Fibroblast of skin of right quadriceps (primary cell): ENCODE data around the gene NOS2.
"Not testable (repeated sequence)": the region's sequence is repeated elsewhere in the genome, so short reads cannot be mapped to it uniquely, and the experiment has no call there.

ENCODE experiments used
- DNase-seq: peaks from one replicate; pipeline ENCODE4 v3.0.0-alpha.2; 2013

NOS2 gene

DNA sequence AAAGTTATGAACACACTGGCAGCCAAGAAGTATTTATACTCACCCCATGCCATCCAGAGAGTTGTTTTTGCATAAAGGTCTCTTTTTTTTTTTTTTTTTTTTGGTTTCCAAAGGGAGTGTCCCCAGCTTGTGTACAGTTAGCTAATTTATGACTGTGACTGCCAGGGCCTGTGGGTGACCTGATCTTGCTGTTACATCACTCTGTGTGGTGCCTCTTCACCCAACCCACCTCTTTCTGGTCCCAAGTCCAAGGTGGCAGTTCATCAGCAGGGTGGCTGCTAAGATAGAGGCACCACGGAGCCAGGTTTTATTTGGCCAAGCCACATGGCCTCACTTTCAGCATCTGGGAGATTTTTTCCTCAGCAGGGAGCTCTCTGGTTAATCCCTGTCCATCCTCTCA lies at the start of gene NOS2:
Gene NOS2, minus strand, starts transcription at position 8 of the 400 bp plus-strand sequence. CDS start 1,720 bp downstream, outside the sequence.
- DNase-seq = no peak

GRCh38 chr17:27849474-27850185 lies 49.3 kb upstream of the NOS2 start:
- no peak for DNase-seq

DNA sequence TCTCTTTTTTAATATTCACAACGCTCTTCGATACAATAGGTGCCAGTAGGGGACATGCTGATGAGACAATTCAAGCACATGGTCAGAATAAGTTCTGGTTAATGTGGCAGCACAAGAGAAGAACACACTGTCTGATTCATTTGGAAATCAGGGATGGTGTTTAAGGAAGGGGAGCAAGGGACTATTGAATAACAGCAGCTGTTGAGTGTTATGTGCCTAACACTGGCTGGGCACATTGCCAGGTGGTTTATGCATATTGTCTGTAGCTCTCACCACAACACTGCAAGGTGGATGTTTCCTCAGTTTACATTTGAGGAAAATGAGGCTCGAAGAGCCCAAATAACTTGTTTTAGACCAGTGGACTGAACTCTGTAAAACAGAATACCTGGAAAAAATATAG lies 48.6 kb upstream of the NOS2 start:
- DNase-seq = no peak

DNA sequence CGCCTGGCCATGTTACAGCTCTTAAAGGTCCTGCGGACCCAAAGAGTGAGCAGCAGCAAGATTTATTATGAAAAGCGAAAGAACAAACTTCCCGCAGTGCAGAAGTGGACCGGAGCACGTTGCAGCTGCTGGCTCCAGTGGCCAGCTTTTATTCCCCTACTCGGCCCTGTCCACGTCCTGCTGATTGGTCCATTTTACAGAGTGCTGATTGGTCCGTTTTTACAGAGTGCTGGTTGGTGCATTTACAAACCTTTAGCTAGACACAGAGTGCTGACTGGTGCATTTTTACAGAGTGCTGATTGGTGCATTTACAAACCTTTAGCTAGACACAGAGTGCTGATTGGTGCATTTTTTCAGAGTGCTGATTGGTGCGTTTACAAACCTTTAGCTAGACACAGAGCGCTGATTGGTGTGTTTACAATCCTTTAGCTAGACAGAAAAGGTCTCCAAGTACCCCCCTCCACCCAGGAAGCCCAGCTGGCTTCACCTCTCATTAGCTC lies 46.5 kb upstream of the NOS2 start:
- not testable (repeated sequence) for DNase-seq

DNA sequence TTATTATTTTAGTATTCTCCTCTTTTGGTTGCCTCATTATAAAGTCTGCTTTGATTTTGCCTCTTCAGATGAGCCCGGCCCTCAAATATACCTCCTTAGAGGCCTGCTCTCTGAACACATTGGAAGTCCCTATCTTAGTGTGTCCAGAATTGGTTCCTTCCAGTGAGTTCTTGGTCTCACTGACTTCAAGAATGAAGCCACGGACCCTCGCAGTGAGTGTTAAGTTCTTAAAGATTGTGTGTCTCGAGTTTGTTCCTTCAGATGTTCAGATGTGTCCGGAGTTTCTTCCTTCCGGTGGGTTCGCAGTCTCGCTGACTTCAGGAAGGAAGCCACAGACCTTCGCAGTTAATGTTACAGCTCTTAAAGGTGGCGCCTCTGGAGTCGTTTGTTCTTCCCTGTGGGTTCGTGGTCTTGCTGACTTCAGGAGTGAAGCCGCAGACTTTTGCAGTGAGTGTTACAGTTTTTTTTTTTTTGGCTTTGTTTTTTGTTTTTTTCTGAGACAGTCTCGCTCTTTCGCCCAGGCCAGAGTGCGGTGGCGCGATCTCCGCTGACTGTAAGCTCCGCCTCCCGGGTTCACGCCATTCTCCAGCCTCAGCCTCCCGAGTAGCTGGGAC lies 45.8 kb upstream of the NOS2 start:
- no peak for DNase-seq

DNA sequence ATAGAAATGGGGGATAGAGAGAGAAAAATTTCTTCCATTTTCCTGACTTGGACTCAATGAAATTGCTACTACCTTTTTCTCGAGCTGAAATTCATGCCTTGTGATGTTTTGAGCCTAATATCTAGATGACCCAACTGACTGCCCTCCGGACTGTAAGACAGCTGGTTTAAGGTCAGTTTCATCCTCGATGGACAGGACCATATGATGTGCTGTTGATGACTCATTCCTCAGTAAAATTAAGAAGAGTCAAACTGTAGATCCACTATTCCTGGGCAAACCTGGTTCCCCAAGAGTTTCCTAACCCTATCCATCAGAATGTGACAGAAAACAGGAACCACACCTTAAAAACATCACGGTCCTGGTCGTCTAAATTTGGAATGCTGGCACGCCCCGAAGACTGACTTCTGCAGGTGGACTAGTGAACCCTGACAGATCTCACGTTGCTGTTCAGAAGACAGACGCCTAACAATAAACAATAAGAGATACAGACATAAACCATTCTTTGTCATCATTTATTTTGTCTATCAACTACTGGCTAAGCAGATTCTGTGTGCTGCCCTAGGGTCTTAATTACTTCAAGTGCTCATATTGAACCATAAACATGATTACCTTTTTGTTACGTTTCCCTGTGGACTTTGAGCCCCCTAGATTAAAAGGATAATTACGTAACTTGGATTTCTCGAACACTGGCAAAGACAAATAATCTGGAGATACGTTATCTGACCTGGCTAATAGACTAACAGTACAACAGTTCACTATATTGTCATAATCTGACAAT lies 45.1 kb upstream of the NOS2 start:
- no peak for DNase-seq

DNA sequence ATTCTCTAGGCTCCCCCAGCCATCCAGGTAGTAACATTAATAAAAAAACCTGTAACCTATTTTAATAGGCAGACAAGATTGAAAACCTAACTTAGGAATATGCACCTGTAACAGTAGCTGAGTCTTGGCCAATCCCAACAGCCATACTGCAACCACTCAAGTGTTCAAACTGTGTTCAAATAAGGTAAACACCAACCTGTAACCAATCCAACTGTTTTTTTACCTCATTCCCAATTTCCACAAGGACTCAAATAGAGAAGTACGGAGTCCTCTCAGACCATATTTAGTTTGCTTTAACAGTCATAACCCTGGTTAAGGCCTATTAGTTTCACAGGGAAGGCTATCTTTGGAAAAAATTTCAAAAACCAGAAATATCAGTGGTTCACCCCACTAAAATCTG lies 40.4 kb upstream of the NOS2 start:
- no peak for DNase-seq

GRCh38 chr17:27840406-27840678 lies 40.0 kb upstream of the NOS2 start:
- DNase-seq = not testable (repeated sequence)

DNA sequence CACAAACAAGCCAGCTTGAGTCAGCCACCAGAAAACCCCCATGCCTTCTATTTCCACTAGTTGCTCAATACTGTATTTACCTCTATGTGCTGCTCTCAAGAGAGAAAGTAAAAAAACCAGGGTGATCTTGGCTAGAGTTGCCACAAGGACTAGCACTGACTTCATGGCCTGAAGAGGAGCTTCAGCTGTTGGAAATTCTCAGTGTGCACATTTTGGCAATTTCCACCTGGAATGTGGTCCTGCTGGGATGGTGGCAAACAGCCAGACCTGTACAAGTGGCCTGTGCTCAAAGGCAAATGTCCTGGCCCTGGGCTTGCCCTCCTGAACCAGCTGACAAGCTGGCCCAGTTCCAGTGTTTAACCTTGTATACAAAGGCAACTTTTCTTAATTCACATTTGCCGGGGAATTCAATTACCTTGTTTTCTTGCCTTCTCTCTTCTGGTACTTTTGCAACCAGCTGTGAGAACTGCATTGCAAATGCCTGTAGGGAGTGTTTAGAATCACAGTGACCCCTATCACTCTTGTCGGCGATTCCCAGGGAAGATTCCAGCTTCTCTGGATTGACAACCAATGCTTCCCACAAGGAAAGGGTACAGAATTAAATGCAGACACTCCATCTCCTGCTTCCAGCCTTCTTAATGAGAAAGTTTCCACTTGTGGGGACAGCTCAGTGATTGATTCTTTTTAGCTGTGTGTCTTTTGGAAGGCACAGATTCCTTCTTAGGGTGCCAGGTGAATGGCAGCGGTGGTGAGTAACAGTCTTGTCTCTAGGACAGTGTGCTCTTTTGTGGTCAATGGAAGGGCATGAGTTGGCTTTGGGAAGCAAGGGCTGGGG lies 39.5 kb upstream of the NOS2 start:
- DNase-seq = not testable (repeated sequence)

DNA sequence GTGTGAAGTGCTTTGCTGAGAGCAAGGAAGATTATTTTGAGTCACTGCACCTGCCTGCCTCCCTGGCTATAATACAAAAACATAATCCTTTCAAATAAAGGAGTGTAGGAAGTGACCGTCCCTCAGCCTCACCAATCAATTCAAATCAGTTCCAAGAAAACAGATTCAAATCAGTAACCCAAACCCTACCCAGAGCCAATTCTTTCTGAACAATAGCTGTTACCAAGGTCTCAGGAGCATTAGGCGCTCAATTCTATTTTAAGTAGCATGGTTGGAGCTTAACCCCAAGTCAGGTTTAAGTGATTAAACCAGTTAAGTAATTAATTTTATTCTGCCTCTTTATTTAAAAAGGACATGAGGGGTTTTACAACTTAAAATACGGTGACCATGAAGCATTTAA lies 38.3 kb upstream of the NOS2 start:
- DNase-seq = not testable (repeated sequence)

DNA sequence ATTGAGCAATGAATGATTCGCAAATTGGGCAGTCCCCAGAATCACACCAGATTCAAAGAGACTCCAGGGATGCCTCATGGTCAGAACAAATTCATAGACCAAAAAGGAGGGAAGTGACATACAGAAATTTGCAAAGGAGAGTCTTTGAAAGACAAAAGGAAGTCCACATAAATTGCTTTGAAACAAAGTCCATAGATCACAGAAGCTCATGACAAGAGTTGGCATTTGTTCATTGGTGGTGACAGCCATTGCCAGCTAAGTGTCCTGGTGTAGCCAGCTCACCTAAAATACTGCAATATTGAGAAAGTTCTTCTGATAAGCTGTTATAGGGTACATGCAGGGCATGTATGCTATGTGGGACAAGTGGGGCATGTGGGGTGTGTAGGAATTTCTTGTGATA lies 37.4 kb upstream of the NOS2 start:
- not testable (repeated sequence) for DNase-seq

DNA sequence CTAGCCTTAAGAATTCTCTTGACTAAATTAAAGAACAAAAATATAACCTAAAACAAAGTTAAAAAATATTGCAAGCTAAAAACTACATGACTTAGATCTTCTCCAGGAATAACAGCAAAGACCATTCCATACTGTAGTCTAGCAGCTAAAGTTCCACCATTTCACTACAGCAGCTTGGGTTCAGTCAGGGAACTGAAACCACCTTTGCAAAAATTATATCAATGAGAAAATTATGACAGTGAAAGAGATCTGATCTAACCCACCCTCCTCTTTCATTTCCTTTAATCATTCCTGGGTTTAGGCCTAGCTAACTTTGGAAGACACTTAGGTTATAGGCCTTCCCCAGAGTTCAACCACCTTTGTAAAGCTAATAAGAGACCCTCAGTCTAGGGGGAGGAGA lies 36.3 kb upstream of the NOS2 start:
- DNase-seq = no peak

- no peak for DNase-seq
Observed at GRCh38 chr17:27834571-27834970, 34.2 kb upstream of the NOS2 start.

- DNase-seq = no peak
Observed at GRCh38 chr17:27832831-27833230, 32.5 kb upstream of the NOS2 start.

GRCh38 chr17:27829888-27830287 lies 29.6 kb upstream of the NOS2 start:
- not testable (repeated sequence) for DNase-seq

DNA sequence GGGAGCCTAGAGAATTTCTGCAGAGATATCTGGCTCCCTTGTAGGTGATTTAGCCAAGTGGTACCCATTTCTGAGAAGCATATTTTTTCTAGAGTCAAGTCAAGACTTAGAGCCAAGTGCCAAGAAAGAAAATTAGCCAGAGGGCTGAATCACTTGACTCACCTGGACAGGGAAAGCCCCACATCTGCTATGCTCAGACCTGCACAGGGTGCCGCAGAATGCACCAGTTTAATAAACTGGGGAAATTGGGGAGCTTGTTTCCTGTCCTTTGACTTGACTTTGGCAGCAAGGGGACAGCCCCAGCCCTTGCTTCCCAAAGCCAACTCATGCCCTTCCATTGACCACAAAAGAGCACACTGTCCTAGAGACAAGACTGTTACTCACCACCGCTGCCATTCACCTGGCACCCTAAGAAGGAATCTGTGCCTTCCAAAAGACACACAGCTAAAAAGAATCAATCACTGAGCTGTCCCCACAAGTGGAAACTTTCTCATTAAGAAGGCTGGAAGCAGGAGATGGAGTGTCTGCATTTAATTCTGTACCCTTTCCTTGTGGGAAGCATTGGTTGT lies 28.9 kb upstream of the NOS2 start:
- DNase-seq = not testable (repeated sequence)

- no peak for DNase-seq
Observed at GRCh38 chr17:27825459-27825858, 25.1 kb upstream of the NOS2 start.

DNA sequence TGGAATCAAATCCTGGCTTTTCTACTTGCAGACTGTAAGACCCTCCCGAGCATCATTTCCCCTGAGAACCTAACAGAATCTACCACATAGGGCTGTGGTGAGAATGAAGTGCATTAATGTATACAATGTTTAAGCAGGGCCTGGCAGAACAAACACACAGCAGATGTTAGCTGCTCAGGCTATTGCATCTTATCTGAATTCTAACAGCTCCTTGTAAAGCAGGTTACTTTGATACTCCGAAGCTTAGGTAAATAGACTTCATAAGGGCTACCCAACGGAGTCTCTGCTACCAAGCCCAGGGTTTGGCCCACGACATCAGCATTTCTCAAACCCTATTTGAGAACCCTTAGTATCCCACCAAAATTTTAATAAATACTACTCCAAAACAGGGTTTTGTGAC lies 24.4 kb upstream of the NOS2 start:
- no peak for DNase-seq

DNA sequence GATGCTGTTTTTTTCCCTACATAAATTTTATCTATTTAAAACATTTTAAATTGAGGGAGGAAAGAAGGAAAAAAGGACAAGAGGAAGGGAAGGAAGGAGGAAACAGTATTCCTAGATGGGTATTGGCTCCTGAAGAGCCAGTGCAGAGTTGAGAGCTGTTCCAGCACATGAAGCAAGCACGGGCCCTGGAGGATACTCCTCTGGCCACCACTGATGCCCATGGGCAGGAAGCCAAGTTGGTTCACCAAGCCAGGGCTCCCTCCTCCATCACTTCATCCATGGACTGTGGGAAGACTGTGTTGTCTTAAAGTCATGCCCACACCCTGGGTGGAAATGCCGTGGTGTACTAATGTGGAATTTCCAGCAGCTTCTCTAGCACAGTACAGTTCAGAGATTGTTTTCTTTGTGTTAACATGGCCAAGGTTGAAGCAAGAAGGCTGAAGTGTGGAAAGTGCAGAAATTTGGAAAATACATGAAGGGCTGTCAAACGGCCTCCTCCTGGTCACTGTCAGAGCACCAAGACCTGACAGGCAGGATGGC lies 23.9 kb upstream of the NOS2 start:
- DNase-seq = no peak

- not testable (repeated sequence) for DNase-seq
Observed at GRCh38 chr17:27822108-27822507, 21.8 kb upstream of the NOS2 start.

DNA sequence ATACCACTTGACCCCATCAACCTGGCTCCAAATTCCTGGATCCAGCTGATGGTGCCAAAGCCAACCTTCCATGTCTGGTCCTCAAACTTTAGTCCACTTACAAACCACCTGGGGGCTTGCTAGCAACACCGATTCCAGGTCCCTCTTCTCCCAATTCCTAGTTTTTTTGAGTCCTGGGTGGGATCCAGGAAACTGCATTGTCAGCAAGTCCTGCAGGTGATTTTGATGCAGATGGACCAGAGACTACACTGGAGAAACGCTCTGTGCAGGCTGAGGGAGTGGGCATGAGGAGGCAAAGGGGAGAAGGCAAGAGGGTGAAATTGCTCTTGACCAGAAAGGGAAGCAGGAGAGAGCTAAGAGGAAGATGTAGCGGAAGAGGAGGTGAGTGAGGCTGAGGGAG lies 21.0 kb upstream of the NOS2 start:
- no peak for DNase-seq

- no peak for DNase-seq
Observed at GRCh38 chr17:27819145-27819544, 18.8 kb upstream of the NOS2 start.
